GM19455 (cell line): ENCODE results near the gene MFSD8.
"Not testable (repeated sequence)": the region's sequence is repeated elsewhere in the genome, so short reads cannot be mapped to it uniquely, and the experiment has no call there.

Experiments used
- ATAC-seq: cut with Tn5 transposase; IDR thresholded peaks from one replicate; pipeline ENCODE4 v1.9.1; 2021; ENCODE audit not compliant: unreplicated experiment

The MFSD8 gene

DNA sequence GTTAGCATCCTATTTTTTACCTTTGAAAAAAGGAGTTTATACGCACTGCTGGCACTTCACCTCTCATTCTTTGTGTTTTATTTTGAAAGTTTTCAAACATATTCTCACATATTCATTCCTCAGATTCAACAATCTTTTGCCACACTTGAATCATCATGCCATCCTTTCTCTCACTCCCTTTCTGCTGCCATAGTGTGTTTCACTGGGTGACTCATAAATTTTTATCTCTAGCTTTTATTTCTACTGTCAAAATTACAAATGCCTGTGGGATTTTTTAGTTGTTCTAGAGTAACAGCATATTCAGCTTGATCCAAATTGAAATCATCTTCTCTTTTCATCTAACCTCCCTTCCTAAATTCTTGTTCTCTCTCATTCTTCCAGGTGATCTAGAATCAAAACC, 28.0 kb downstream of the MFSD8 start:
- no peak for ATAC-seq

DNA sequence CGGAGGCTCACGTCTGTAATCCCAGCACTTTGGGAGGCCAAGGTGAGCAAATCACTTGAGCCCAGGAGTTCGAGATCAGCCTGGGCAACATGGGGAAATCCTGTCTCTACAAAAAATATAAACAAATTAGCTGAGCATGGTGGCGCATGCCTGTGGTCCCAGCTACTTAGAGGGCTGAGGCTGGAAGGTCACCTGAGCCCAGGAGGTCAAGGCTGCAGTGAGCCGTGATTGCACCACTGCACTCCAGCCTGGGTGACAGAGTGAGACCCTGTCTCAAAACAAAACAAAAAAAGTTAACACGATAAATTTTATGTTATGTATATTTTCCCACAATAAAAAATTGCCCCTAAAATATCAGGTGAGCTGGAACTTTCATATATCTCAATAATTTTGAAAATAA, 33.1 kb downstream of the MFSD8 start:
- ATAC-seq: not testable (repeated sequence)

DNA sequence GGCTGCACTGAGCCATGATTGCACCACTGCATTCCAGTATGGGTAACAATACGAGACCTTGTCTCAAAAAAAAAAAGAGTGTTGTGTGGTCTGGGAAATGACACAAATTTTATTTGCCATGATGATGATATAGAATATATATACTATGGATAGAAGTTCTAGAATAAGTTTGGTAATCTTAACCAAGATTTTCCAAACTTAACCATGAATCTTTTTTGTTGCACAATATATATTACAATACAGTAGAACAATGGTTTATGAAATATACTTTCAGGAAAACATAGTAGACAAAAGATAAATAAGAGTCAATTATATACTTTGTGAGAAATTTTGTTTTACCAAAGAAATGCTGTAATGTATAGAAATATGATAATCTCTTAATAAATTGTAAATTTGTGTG, 34.8 kb downstream of the MFSD8 start:
- no peak for ATAC-seq

DNA sequence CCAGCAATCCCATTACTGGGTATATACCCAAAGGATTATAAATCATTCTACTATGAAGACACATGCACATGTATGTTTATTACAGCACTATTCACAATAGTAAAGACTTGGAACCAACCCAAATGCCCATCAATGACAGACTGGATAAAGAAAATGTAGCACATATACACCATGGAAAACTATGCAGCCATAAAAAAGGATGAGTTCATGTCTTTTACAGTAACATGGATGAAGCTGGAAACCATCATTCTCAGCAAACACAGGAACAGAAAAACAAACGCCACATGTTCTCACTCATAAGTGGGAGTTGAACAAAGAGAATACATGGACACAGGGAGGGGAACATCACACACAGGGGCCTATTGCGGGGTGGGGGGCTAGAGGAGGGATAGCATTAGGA, 39.3 kb downstream of the MFSD8 start:
- ATAC-seq: not testable (repeated sequence)

DNA sequence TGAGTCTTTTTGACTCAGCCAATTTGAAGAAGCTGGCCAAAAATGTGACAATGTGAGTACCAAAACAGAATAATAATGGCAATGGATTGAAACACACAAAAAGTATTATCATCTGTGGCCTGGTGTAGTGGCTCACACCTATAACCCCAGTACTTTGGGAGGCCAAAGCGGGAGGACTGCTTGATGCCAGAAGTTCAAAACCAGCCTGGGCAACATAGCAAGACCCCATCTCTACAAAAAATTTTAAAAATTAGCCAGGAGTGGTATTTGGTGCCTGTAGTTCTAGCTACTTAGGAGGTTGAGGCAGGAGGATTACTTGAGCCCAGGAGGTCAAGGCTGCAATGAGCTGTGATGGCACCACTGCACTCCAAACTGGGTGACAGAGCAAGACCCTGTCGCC, 42.7 kb downstream of the MFSD8 start:
- no peak for ATAC-seq

DNA sequence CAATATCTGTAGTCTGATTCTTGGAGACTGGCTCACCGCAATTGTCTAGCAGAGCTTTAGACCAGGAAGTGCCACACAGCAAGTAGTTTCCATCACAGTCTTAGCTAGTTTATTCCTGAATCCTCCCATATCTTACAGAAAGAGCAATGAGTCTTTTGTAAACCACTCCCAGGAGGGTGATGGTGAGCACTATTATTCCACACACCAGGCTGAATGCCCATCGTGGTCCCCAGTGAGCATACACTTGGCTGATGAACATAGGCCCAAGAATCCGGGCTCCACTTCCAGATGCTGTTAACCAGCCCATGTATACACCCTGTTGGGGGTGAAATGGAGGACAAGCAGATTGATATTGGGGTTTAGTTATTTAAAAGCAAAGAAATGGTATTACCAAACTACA, 44.5 kb downstream of the MFSD8 start:
- ATAC-seq: no peak

DNA sequence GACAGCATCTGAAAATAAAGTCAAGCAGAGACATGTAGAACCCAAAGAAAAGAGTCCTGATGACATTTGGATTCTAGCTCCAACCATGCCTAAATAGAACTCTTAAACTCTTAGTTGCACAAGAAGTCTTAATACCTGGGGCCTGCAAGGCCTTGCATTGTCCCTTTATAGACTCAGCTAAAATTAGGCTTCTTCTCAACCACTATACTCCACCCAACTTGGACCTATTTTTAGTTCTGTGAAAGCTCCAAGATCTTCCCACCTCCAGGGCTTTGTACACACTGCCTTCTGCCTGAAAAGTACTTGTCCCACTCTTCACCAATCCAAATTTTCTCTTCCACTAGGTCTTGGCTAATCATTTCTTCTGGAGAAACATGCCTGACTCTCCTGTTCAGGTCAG, 47.8 kb downstream of the MFSD8 start:
- no peak for ATAC-seq

DNA sequence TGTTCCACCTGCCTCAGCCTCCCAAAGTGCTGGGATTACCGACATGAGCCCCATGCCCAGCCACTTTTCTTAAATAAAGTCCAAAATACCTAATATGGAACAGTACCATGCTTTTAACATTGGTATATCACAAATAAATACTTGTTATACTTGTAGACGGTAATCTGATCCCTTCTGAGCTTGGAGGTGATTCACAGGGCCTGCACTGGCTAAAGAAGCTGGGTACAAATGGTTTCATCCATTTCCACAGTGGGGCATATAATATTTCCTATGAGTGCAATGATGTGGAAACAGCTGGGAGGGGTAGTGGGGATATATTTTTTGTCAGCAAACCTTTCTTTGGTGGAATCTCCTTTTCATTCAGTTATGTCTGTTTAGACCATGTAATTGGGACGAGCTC, 48.5 kb downstream of the MFSD8 start:
- ATAC-seq: no peak

DNA sequence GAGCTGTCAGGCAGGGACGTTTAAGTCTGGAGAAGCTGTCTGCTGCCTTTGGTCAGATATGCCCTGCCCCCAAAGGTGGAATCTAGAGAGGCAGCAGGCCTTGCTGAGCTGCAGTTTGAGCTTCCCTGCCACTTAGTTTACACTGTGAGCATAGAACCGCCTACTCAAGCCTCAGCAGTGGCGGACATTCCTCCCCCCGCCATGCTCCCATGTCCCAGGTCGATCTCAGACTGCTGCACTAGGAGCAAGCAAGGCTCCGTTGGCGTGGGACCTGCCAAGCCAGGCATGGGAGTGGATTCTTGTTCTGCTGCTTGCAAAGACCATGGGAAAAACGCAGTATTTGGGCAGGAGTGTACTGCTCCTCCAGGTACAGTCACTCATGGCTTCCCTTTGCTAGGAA, 59.9 kb downstream of the MFSD8 start:
- ATAC-seq: no peak

DNA sequence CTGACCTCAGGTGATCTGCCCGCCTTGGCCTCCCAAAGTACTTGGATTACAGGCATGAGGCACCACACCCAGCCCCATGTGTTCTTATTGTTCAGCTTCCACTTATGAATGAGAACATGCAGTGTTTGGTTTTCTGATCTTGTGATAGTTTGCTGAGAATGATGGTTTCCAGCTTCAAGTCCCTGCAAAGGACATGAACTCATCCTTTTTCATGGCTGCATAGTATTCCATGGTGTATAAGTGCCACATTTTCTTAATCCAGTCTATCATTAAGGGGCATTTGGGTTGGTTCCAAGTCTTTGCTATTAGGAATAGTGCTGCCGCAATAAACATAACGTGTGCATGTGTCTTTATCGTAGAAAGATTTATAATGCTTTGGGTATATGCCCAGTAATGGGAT, 65.3 kb downstream of the MFSD8 start:
- ATAC-seq: not testable (repeated sequence)

DNA sequence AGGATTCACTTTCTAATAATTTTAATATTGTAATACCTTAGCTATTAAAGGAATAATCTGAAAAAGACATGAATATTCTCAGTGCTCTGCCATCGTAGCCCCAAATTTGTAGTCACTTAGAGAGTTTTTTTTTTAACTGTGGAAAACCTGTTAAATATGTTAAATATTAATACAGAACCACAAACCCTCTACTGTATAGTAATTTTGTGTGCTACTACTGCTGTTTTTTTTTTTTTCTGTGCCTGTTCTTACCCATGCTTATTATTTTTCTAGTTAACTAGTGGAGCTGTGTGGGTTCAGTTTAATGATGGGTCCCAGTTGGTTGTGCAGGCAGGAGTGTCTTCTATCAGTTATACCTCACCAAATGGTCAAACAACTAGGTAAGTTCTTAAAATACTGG, 68.4 kb downstream of the MFSD8 start:
- no peak for ATAC-seq

DNA sequence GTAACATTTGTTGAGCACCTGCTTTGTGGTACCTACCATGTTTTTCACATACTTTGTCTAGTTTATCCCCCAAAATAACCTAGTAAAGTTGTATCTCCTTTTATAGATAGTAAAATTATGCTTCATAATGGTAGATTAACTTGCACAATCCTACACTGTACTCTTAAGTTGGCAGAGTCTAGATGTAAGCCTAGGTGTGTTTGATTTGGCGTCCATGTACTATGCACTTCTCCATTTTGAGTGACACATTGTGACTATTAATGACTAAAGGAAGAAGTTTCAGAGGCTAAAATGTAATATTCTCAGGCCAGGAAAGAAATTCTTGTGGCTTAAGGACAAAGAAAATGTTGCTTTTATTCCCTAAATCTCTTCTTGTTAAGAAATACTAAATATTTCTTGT, 68.9 kb downstream of the MFSD8 start:
- ATAC-seq: no peak

DNA sequence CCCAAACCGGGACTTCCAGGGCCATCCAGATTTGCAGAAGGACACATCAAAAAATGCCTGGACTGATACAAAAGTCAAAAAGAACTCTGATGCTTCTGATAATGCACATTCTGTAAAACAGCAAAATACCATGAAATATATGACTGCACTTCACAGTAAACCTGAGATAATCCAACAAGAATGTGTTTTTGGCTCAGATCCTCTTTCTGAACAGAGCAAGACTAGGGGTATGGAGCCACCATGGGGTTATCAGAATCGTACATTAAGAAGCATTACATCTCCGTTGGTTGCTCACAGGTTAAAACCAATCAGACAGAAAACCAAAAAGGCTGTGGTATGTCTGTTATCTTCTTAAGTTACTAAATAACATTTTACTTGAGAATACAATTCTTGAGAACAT, 75.1 kb downstream of the MFSD8 start:
- no peak for ATAC-seq

DNA sequence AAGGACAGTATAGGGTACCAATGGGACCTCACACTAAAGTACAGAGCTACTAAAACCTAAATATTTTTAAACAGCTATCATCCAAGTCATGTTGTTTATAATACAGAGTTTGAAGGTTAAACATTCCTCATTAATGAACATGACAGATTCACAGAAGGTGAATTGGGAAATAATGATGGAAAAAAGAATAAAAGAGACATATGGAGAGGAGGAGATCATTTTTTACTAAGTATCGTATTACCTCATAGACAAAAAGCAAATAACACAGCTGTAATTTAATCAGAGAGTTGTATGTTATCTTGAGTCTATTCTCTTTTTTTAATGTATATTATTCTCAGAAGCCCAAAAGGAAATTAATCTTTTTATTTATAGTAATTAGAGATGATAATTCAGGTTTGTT, 76.4 kb downstream of the MFSD8 start:
- no peak for ATAC-seq

DNA sequence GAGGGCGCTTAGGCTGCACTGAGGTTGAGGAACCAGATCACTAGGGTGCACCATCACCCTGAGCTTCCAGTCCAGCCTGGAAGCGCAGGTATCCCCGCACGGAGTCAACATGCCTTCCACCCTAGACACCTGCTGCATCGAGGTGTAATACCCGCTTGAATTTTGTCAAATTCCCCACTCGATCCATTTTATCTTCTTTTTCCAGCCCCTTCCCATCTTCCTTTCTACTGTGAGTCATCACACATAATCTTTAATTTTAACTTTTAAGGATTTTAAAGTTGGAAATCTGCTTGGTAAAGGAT, 83.5 kb downstream of the MFSD8 start:
- peak; percentile 42 for ATAC-seq

DNA sequence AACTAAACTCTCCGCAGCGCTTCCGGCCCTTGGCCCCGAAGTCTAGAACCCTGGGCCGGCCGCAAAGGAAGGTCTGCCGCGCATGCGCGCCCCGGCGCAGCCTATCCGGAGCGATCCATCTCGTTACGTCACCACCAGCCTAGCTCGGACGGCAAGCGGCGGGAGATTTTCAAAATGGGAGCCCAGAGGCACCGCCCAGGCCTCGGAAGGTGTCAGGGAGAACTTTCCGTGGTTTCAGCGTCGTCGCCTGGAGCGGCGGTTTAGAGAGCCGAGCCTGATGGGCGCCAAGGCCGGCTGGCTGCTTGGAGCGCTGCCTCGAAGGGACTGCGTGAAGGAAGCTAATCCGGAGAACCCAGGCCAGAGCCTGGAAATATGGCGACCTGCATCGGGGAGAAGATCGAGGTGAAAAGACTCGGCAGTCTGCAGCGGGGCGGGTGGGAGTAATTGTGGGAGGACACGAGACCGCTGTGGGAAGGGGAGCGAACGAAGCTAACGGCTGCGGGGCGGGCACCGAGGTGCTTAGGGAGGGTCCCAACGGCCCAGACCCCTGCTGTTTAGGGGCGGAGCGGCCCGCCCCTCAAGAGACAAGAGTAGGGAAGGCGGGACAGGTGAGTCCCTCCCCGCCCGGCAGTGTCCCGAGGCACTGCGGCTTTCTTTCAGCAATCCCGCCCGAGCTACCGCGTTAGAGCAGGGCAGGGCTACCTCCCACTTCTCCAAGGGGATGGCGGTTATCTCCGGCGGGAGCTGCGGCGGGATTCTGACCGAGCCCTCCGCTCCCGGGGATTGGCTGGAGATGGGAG, 84.0 kb downstream of the MFSD8 start, which contains the start of gene PLK4:
Gene PLK4 (plus strand): TSS at position 131 of the 800 bp plus-strand sequence. CDS start 242 bp downstream, at position 373.
- ATAC-seq: peak; percentile 92

DNA sequence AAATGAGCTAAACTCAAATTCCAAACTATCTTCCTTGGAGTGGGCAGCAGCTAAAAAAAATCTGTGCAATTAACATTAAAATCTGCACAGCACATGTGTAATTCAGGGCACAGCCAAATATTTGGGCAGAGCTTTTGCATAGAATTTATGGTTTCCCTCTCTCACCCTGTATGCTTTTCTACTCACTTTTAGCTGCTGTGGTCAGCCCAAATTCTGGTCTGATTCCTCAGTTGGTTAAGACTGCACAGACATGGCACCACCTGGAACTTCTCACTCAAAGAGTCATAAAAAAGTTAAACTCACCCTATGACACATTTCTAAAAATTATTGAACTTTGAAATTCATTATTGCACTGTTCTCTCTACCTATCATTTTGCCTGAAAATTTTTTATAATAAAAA, 89.2 kb downstream of the MFSD8 start:
- no peak for ATAC-seq

DNA sequence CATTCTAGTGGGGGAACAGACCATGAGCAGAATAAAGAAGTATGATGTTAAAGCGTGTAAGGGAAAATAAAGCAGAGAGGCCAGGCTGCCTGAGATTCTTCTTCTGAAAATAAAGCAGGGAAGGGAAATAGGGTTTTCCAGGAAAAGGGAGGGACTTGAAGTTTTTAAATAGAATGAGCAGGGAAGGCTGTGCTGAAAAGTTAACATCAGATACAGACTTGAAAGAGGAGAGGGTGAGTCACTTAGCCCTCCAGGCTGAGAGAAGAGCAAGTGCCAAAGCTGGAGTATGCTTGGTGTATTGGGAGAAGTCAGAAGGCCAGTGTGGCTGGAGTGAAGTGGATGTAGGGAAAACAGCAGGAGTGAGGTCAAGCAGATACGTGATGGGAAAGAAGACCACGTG, 94.3 kb downstream of the MFSD8 start:
- no peak for ATAC-seq

DNA sequence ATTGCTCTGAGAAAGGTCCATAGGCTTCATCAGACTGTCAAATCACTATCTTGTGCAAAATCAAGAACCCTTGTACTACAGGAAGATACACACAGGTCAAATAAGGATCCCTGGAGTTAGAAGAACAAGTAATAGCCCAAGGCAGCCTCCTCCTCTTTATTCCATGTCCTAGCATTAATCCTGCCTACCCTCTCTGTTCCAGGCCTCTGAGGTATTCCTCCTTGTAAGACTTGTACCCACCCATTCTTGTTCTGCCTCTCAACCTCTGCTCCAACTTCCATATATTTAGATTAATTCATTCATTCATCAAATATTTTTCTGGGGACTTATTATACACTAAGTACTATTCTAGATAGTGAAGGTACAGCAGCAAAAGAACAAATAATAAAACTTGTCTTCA, 94.7 kb downstream of the MFSD8 start:
- no peak for ATAC-seq

DNA sequence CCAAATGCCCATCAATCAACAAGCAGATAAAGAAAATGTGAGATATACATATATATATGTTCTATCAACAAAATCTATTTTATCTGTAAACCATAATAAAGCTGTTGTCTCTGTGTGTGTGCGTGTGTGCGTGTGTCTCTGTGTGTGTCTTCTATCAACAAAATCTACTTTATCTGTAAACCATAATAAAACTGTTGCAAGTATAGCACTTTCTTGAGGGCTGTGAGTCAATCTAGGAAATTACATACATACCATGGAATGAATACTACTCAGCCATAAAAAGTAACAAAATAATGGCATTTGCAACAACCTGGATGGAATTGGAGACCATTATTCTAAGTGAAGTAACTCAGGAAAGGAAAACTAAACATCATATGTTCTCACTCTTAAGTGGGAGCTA, 96.8 kb downstream of the MFSD8 start:
- no peak for ATAC-seq
